Sigmoid colon (tissue), 7 donors: ENCODE measurements around the gene HID1. TPM values are rescaled to one million over a fixed set of nuclear protein-coding genes. Genes with fewer than 3 reads are reported as not detected.

ENCODE experiments used
- DNase-seq: peaks from one replicate; pipeline ENCODE4 v3.0.0-alpha.2; 2019
- H3K27ac ChIP-seq, 4 donors: fragments of 200-600 bp; sonication (generic); one replicate each; pipeline ENCODE4 v1.5.1; 2016 to 2019; ENCODE audit warnings: mild to moderate bottlenecking in 1 of 4
- H3K27me3 ChIP-seq, 3 donors: fragments of 200-600 bp; sonication (generic); one replicate each; pipeline ENCODE4 v1.5.1; 2019; ENCODE audit warnings: mild to moderate bottlenecking in 1 of 3
- H3K36me3 ChIP-seq, 4 donors: fragments of 200-600 bp; sonication (generic); one replicate each; pipeline ENCODE4 v1.5.1; 2016 to 2019
- H3K4me1 ChIP-seq, 4 donors: fragments of 200-600 bp; sonication (generic); one replicate each; pipeline ENCODE4 v1.5.1; 2017 to 2019
- H3K4me3 ChIP-seq, 4 donors: fragments of 200-600 bp; sonication (generic); one replicate each; pipeline ENCODE4 v1.5.1; 2017 to 2019; ENCODE audit warnings: mild to moderate bottlenecking in 2 of 4, moderate library complexity in 1 of 4
- H3K9me3 ChIP-seq, 4 donors: fragments of 200-600 bp in 3 of 4; sonication (generic) in 3 of 4; one replicate each; pipeline versions ENCODE4 v1.5.1 to v1.6.1; 2013 to 2019
- CTCF ChIP-seq, 4 experiments: fragments of 450-650 bp in 3 of 4; fragments of 200-600 bp in 1 of 4; IDR thresholded peaks; one replicate each; pipeline ENCODE4 v1.5.1; 2016 to 2019; ENCODE audit warnings: antibody characterized with exemption in 4 of 4, mild to moderate bottlenecking in 3 of 4, moderate library complexity in 2 of 4
- EP300 ChIP-seq, 4 donors: sonication (generic); formaldehyde crosslinking; IDR thresholded peaks; one replicate each; pipeline ENCODE4 v1.6.1; 2017; ENCODE audit warnings: antibody characterized with exemption in 4 of 4
- POLR2A ChIP-seq, 2 donors: fragments of 450-650 bp; IDR thresholded peaks; one replicate each; pipeline ENCODE4 v1.6.1; 2016; ENCODE audit warnings: antibody characterized with exemption in 2 of 2, mild to moderate bottlenecking in 2 of 2, moderate library complexity in 2 of 2
- POLR2AphosphoS5 ChIP-seq, 4 donors: sonication (generic); formaldehyde crosslinking; IDR thresholded peaks; one replicate each; pipeline ENCODE4 v1.6.1; 2017; ENCODE audit warnings: antibody characterized with exemption in 4 of 4
- WGBS, 2 donors: extraction: QIAGEN DNeasy Blood & Tissue Kit; methylation state at CpG; one replicate each; pipeline ENCODE4 v1.1.7; 2013; 5-methylcytosine and 5-hydroxymethylcytosine counted together
- intact Hi-C: fragments of 100-400 bp; cut with DNase I; formaldehyde crosslinking; loops from one replicate; pipeline ENCODE4 v1.15.1; 2023
- polyA plus RNA-seq, 3 donors: library from polyadenylated mRNA; stranded (reverse); fragments of 200-250 nt; gene quantifications; one replicate each; pipeline ENCODE4 v1.2.3, GENCODE V29; 2013
- total RNA-seq, 4 donors: library from RNA; depleted of rRNA; stranded (reverse); fragments of >200 nt; gene quantifications; one replicate each; pipeline ENCODE4 v1.1.0, GENCODE V29; 2016
- donor health status: healthy with polysubstance abuse.
- donor health status: Bipolar disorder and iron deficiency.
- donor health status: healthy.

HID1 gene
- total and polyA plus RNA-seq, 7 donors, result 7.1 to 34.8 (median 21.6) TPM

- intact Hi-C loops, result no loop called here
- peaks cover 36 to 92% (median 66%) of the 10 kb centered on the region in 3 donors for H3K27me3 ChIP-seq
- peaks cover 0 to 26% (median 22%) of the 10 kb centered on the region in 4 donors for H3K4me1 ChIP-seq
- H3K4me3 ChIP-seq, result peak within 1 kb of the TSS; percentile 8 to 38 (median 30)
- H3K9me3 ChIP-seq, result no peaks in the 10 kb centered on the region
- H3K36me3 ChIP-seq, result no peaks in the 10 kb centered on the region
- WGBS, 2 donors, result 3 to 10% methylated on average over 54 of the region's 54 CpGs
- DNase-seq, result no peak
- no peak for TF ChIP-seq POLR2AphosphoS5 (IDR thresholded peaks at IDR 0.05)
- no peak for TF ChIP-seq POLR2A (IDR thresholded peaks at IDR 0.05)
- TF ChIP-seq EP300 (IDR thresholded peaks at IDR 0.05), result no peak
- no peak for TF ChIP-seq CTCF (IDR thresholded peaks at IDR 0.05)
- H3K27ac ChIP-seq, result no peak within 1 kb of the TSS
These were observed 48.2 kb downstream of the HID1 start, which contains the start of gene OTOP2 for GRCh38 chr17:74924250-74924948. Gene OTOP2 (plus strand): TSS chr17:74924273. CDS start chr17:74924633, 360 bp downstream.

- 3% methylated on average over 59 of the region's 59 CpGs for WGBS, 2 donors
- peak overlapping the region in 3 of 4 donors; percentile 24 to 38 (median 35) for H3K4me3 ChIP-seq
- H3K9me3 ChIP-seq, result no peaks in the 10 kb centered on the region
- intact Hi-C loops, result loop anchor here (1.0 kb wide), 1 partner anchor 35 kb away; no protein-coding TSS in a partner anchor
- TF ChIP-seq CTCF (IDR thresholded peaks at IDR 0.05) (peak; percentile 27 to 72 (median 41)), POLR2A (IDR thresholded peaks at IDR 0.05) (no peak)
- peaks cover 0 to 26% (median 22%) of the 10 kb centered on the region in 4 donors for H3K4me1 ChIP-seq
- no peaks in the 10 kb centered on the region for H3K36me3 ChIP-seq
- H3K27me3 ChIP-seq, result peaks cover 36 to 92% (median 69%) of the 10 kb centered on the region in 3 donors
- DNase-seq, result no peak
- no peak overlapping the region for H3K27ac ChIP-seq
These were observed 48.9 kb downstream of the HID1 start for GRCh38 chr17:74923538-74924249.

- 6% methylated on average over 57 of the region's 57 CpGs for WGBS, 2 donors
- intact Hi-C loops, result loop anchor here (1.0 kb wide), 1 partner anchor 35 kb away; no protein-coding TSS in a partner anchor
- Histone ChIP-seq H3K4me1 (peaks cover 0 to 26% (median 22%) of the 10 kb centered on the region in 4 donors), H3K27me3 (peaks cover 36 to 84% (median 69%) of the 10 kb centered on the region in 3 donors), H3K9me3 (no peaks in the 10 kb centered on the region), H3K36me3 (no peaks in the 10 kb centered on the region), H3K27ac (no peak within 1 kb of the TSS), H3K4me3 (peak within 1 kb of the TSS; percentile 8 to 38 (median 30))
- TF ChIP-seq EP300 (IDR thresholded peaks at IDR 0.05), result no peak
- no peak for TF ChIP-seq POLR2A (IDR thresholded peaks at IDR 0.05)
- TF ChIP-seq CTCF (IDR thresholded peaks at IDR 0.05), result no peak
- no peak for TF ChIP-seq POLR2AphosphoS5 (IDR thresholded peaks at IDR 0.05)
- DNase-seq, result no peak
These were observed 49.6 kb downstream of the HID1 start, which contains the start of gene USH1G for GRCh38 chr17:74922694-74923537. Gene USH1G (minus strand): TSS chr17:74923255. CDS start chr17:74923073, 182 bp downstream.

DNA sequence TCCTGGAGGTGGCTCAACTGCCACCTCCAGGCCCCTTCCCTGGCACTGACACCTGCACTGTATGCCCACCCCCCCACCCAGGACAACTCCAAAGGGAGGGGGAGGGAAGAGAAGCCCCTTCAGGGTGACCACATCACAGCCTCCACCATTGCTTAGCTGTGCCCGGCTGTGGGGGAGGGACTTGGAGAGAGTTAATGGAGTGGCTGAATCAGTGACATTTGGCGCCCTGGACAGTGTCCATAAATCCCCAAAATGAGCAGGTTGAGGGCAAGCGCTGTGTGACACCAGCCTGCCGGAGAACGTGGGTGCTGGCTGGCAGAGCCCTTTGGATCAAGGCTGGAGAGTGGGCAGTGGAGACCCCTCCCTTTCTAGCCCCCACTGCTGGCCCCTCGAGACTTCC lies 50.4 kb downstream of the HID1 start:
- no peak overlapping the region for H3K4me3 ChIP-seq
- no peaks in the 10 kb centered on the region for H3K36me3 ChIP-seq
- intact Hi-C loops, result no loop called here
- peaks cover 0 to 26% (median 22%) of the 10 kb centered on the region in 4 donors for H3K4me1 ChIP-seq
- peaks cover 36 to 77% (median 74%) of the 10 kb centered on the region in 3 donors for H3K27me3 ChIP-seq
- H3K27ac ChIP-seq, result no peak overlapping the region
- 37 to 61% methylated on average over 6 of the region's 6 CpGs for WGBS, 2 donors
- no peaks in the 10 kb centered on the region for H3K9me3 ChIP-seq
- TF ChIP-seq POLR2AphosphoS5 (IDR thresholded peaks at IDR 0.05), result no peak
- no peak for TF ChIP-seq EP300 (IDR thresholded peaks at IDR 0.05)
- no peak for TF ChIP-seq CTCF (IDR thresholded peaks at IDR 0.05)
- TF ChIP-seq POLR2A (IDR thresholded peaks at IDR 0.05), result no peak
- no peak for DNase-seq
